Hematopoietic multipotent progenitor cell treated with erythropoietin and hydrocortisone succinate and interleukin-3 and kit ligand, for 4 days (in vitro differentiated cells): ENCODE results near the gene SLC39A9.
"Not testable (repeated sequence)": the region's sequence is repeated elsewhere in the genome, so short reads cannot be mapped to it uniquely, and the experiment has no call there.

ENCODE experiments used
- DNase-seq: peaks from one replicate; pipeline ENCODE4 v3.0.0-alpha.2; 2015

The SLC39A9 gene

DNA sequence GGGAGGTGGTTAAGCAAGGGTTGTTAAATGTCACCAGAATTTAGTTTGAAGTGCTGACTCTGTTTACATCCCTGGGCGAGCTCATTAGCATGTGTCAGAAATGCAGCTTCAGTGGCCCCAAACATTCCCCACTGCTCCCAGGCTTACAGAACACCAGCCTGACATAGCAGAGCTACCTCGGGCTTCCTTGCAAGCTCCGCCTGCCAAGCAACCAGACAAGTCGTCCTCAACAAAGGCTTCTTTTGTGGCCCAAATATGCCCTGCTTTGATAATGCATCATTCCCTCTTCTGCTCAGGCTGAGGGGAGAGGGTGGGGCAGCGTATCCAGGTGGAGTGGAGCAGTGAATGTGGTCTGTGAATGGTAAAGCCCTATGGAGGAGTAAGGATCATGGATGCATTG, 28.4 kb upstream of the SLC39A9 start:
- DNase-seq: no peak

DNA sequence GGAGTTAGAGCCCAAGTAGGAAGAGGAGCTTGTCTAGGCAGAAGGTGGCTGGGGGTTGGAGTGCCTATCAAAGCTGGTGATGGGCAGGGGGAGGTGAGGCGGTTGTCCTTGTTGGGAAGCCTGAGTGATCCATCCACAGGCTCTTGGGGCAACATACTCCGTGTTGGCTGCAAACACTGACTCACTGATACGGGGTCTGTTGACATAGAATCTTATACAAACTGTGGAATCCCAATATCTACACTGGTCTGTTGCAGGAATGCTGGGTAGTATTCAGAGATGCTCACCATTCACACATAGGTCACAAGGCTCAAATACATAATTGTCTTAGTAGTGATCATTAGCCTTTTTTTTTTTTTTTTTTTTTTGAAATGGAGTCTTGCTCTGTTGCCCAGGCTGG, 26.3 kb upstream of the SLC39A9 start:
- no peak for DNase-seq

DNA sequence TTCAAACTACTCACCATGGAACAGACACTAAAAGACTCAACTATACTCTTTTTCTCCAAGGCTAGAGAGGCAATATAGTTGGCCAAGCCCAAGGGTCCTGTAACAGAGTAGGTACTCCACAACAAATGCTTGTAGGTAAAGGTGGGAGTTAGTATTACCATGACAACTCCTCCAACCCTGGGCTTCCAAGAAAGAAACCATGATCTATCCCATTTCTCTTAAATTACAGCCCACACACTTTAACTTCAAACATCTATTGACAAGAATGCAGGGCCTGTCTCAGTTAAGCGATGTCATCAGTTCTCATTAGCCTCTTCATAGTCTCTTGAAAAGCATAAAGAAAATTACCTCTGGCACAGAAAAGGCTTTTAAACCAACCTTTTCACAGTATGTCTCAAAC, 25.4 kb upstream of the SLC39A9 start:
- DNase-seq: no peak

DNA sequence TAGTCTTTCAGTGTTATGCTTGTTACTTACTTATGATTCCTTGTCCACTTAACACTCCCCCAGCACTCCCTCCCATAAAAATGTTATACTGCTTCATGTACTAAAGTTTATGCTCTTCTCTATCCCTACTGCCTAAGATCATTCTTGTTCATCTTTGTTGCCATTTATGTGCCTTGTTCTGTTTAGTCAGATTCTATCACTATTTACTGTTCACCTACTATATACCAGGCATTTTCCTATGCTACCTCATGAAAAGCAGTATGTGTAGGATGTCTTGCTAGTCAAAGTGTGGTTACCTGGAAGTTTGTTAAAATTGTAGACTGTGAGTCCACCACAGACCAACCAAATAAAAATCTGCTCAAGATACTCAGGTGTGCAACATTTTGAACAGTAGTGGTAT, 24.3 kb upstream of the SLC39A9 start:
- no peak for DNase-seq

DNA sequence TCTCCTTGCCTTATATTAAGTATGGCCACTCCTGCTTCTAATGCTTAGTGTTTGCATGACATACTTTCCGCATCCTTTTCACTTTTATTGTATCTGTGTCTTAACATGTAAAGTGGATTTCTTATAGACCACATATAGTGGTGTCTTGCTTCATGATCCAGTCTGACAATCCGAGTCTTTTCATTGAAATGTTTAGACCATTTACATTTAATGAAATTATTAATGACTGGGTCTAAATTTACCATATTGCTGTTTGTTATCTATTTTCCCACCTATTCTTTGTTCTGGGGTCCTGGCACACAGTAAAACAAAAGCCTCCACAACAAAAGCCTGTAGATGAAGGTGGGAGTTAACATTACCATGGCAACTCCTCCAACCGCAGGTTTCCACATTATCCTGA, 23.3 kb upstream of the SLC39A9 start:
- no peak for DNase-seq

DNA sequence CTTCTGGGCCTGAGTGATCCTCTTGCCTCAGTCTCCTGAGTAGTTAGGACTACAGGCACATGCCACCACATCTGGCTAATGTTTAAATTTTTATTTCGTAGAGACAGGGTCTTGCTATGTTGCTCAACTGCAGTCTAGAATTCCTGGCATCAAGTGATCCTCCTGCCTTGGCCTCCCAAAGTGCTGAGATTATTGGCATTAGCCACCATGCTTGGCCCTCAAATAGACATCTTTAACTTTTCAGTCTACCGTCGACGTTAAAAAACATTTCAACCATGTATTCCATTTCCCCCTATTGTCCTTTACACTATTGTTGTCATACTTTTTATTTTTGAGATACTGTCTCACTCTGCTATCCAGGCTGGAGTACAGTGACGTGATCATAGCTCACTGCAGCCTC, 22.8 kb upstream of the SLC39A9 start:
- no peak for DNase-seq

DNA sequence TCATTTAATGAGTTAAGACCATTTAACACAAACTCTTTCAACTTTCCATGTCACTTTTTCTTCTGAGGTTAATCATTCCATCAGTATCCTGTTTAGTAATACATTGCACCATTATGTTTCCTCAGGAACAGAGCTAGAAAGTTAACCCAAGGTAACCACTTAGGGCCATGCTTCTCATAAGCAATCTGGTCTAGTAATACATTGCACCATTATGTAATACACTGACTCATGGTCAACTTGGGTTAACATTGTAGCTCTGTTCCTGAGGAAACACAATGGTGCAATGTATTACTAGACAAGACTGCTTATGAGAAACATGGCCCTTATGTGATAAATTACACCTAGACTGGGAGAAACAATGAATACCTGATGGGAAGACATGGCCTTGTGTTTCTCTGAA, 22.1 kb upstream of the SLC39A9 start:
- DNase-seq: peak; percentile 26

DNA sequence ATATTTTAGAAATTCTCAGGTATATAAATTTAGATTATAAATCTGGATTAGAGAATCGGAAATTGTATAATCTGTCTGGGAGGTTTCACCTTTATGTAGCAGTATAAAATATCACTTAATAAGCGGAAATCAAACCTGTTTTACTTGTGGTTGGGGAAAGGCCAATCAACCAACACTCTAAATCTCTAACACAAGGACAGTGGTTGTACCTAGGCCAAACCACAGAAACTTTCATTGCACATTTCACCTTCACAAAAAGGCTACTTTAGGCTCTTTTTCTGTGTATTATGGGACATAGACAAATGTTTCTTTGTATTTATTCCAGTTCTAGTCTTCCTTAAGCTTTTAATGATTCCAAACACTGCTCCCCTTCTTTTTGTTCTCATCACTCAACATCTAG, 20.2 kb upstream of the SLC39A9 start:
- DNase-seq: no peak

DNA sequence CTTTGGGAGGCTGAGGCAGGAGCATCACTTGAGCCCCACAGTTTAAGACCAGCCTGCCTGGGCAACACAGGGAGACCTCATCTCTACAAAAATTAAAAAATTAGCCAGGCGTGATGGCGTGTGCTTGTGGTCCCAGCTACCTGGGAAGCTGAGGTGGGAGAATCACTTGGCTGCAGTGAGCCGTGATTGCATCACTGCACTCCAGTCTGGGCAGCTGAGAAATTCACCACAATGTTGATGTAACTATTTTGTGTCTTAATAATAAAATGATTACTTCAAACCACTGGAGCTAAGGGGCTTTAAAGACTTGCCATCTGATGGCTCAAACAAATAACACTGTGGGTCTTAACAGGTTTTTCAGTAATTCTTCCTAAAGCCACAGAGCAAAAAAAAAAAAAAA, 11.2 kb upstream of the SLC39A9 start:
- DNase-seq: no peak

DNA sequence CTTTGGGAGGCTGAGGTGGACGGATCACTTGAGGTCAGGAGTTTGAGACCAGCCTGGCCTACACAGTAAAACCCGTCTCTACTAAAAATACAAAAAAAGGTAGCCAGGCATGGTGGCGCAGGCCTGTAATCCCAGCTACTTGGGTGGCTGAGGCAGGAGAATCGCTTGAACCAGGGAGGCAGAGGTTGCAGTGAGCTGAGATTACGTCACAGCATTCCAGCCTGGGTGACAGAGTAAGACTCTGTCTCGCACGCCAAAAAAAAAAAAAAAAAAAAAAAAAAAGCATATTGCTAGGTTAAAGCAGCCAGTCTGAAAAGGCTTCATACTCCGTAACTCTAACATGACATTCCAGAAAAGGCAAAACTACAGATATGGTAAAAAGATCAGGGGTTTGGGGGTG, 7.1 kb upstream of the SLC39A9 start:
- DNase-seq: not testable (repeated sequence)

DNA sequence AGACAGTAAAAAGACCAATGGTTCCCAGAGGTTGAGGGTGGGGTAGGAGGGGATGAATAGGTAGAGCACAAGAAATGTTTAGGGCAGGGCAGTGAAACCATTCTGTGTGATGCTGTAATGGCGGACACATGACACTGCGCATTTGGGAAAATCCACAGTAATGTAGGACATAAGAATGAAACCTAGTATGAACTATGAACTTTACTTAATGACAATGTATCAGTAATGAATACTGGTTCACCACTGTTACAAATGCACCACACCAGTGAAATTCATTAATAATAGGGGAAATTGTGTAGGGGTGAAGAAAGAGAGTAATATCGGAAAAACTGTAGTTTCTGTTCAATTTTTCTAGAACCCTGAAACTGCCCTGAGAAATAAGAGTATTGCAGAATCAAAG, 6.0 kb upstream of the SLC39A9 start:
- DNase-seq: no peak

DNA sequence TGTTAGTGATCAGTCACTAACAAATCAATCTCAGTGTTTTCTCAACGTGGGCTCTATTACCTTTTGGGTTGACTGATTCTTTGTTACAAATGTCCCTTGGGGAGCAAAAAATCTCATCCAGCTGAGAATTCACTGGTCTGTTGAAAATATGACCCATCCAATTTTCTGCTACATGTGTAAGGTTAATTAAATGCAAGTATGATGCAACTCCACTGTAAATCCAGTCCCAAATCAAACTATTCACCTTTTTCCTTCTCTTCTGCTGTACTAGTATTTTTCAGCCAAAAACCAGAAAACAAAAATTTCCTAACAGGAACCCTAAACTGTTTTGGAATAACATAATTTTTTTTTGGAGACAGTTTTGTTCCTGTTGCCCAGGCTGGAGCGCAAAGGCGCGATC, 2.6 kb upstream of the SLC39A9 start:
- no peak for DNase-seq

DNA sequence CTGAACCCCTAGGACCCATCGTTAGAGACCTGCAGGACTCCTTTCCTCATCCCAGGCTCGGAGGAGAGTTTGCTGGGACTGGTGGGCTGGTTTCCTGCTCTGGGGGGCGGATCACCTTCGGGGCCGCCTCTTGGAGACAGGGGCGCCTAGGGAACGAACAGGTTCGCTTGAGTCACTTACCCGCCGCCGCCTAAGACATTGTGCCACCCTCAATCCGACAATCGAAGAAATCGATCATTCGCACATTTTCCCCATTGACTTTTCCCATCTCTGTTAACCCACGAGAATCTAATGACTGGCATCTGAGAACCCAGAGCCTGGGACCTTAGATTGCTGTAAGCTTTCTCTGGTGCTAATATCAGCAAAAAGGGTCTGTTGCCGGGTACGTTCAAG, 322 bp downstream of the SLC39A9 start:
- no peak for DNase-seq

DNA sequence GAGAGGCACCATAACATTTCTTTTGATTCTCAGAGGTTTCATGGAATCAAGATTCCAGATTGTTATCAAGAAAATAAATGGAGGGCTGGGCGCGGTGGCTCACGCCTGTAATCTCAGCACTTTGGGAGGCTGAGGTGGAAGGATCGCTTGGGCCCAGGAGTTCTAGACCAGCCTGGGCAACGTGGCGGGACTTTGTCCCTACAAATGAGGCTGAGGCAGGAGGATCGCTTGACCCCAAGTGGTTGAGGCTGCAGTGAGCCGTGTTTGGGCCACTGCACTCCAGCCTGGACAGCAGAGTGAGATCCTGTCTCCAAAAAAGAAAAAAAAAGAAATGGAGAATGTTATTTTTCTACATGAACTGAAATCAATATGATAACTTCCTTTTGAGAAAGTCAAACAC, 1.3 kb downstream of the SLC39A9 start:
- DNase-seq: no peak

DNA sequence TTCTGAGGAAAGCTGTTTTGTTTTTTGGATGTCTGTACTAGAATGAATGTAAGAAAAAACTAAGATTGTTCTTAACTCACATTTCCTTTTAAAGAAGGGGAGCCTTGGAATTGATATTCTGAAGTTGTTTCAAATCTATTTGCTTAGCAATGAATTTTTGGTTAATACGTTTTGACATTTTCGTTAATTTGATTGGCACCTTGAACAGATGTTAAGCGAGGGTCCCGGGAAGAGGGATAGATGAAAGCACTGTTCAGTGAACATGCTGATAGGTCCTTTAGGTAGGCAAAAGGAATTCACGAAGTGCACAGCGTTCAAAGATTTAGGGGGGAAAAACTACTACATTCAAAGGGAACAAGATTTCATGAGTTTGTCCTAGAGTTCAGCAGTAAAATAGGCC, 1.7 kb downstream of the SLC39A9 start:
- no peak for DNase-seq

DNA sequence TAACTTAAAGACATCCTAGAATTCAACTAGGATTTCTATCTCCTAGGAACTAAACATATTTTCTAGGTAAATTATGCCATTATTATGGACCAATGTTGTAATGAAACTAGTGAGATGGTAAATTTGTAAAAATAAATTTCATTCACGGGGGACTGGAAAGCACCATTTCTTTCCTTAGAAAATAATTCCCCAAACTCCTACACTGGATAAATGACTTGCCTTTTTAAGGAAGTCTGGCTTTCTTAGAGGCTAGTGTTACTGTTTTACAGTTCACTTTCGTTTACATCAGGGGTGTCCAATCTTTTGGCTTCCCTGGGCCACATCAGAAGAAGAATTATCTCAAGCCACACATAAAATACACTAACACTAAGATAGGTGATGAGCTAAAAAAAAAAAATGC, 3.3 kb downstream of the SLC39A9 start:
- DNase-seq: no peak

DNA sequence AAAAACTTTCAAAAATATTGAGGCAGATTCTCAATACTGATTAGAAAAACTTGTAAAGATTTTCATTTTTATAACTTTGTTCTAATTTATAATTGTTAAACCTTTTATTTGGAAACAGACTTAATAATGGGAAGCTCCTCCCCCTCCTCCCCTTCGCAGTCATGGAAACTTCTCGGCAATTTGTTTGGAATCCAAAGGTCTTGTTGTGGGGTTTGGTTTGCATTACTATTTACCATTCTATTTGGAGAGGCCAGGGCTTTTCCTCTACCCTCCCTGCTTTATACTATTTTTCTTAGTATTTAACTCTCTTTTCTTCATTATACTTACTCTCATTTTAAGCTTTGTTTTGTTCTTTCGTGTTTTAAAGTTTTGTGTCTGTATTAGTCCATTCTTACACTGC, 6.0 kb downstream of the SLC39A9 start:
- DNase-seq: no peak

DNA sequence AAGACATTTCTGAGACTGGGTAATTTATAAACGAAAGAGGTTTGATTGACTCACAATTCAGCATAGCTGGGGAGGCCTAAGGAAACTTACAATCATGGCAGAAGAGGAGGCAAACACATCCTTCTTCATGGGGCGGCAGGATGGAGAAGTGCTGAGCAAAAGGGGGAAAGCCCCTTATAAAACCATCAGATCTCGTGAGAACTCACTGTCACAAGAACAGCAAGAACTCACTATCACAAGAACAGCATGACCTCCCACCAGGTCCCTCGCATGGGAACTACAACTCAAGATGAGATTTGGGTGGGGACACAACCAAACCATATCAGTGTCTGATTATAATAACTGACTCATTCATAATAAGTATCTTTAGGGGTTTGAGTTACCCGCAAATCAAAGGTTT, 6.4 kb downstream of the SLC39A9 start:
- DNase-seq: no peak

DNA sequence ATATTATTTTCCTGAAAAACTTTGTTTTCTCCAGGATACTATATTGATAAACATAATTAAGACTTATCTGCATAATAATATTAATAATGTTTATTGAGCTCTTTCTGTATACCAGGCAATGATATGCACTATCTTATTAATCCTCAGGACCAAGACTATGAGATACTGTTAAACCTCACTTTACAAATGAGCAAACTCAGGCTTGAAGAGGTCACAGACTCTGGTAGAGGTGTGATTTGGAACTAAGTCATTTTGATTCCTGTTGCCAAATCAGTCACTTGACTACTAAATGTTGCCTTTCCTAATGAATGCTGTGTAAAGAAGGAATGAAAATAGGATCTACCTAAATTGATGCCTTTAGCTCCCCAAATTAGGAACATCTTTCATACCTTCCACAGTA, 7.3 kb downstream of the SLC39A9 start:
- DNase-seq: no peak

DNA sequence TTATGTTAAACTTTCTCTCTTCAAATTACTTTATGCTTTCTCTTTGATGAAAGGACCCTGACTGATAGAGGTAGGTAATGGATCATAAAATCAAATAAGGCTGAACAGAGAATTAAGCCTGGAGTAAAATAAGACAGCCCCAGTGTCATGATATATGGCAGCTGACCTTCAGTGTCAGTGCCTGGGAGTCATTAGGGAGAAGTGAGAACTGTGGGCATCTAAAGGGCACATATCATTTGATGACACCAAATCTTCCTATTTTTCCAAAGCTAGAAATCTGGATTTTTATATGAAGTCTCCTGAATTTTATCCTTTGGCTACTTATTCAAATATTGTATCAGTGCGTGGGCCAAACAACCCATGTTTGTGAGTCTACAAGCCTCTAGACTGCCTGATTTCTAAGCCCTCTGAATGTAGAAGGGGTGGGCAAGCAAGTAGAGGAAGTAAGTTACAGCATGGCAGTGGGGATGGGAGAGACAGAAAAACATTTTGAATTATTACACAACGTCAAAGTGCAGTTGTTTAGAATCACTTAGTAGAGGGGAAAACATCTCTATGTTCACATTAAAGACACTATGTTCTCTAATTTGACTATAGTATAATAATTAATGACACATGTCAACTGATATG, 10.0 kb downstream of the SLC39A9 start:
- DNase-seq: peak; percentile 45

DNA sequence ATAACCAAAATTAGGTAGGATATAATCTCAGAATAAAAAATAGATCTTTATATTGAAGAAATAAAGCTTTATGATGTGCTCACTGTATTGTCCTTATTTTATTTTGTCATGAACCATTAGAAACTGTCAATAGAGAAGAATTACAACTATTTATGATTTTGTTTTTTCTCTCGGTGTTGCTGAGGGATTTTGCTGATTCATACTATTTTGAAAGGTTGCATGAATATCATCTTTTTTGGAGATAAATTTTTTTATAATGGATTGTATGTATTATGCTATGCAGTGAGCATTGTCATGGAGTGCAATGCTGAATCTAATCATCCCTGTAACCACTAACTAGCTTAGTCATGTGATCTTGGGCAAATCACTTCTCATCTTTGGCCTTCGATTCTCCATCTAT, 15.0 kb downstream of the SLC39A9 start:
- DNase-seq: no peak

DNA sequence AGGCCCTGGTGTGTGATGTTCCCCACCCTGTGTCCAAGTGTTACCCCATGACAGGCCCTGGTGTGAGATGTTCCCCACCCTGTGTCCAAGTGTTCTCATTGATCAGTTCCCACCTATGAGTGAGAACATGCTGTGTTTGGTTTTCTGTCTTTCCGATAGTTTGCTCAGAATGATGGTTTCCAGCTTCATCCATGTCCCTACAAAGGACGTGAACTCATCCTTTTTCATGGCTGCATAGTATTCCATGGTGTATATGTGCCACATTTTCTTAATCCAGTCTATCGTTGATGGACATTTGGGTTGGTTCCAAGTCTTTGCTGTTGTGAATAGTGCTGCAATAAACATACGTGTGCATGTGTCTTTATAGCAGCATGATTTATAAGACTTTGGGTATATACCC, 17.6 kb downstream of the SLC39A9 start:
- not testable (repeated sequence) for DNase-seq

DNA sequence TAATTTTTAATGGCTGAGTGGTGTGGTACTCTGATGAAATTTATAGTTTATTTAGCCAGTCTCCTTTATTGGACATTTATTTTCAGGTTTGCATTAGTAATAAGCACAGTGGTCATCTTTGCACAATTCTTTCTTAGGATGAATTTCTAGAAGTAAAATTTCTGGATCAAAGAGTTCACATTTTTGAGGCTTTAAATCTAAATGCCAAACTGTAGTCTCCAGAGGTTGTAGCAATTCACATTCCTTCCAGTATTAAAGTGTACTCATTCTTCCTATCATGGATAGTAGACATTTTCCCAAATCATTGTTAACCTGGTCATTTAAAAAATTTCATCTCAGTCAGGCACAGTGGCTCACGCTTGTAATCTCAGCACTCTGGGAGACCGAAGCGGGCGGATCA, 24.8 kb downstream of the SLC39A9 start:
- no peak for DNase-seq

DNA sequence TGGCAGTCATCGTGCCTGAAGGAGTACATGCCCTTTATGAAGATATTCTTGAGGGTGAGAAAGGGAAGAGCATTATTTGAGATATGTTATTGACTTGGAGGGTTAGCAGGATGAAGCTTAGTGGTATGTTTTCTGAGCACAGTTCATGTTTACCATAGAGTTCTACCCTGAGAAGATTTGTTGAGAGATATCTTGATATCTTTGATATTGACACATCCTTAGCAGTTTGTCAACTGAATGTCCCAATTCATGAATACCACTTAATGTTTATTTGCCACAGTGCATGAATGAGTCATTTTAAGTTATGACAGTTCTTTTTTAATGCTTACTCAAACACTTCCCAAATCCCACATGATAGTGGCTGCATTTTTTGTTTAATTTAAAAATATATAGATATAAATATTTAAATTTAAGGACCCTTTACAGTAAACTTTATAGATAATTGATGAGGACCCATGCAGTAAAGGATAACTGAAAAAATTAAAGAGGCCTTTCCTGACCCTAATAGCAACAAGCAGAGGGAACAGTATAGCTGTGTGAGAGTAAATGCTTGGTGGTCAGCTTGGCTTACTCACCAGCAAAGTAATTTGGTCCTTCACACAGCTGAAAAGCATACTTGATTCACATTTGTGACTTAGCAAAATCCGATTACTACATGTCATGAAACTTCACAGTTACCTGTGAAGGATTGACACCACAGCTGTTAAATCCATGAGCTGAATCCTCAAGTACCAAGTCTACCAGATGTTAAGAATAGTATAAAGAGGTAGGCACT, 25.8 kb downstream of the SLC39A9 start:
- no peak for DNase-seq

DNA sequence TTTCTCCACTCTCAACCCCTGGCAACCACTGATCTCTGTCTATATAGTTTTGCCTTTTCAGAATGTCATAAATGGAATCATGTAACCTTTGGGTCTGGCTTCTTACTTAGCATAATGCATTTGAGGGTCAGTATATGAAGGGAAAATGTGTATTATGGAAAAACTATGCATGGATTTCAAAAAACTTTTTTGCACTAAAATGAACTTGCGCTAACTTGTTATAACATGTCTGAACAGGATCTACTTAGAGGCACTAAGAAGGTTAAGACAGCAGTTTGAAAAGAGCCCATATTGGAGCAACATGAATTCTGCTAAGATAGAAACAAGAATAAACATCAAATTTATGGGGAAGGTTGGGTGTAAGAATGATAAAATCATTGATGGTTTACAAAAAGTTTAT, 29.1 kb downstream of the SLC39A9 start:
- DNase-seq: no peak
